Right lobe of liver (tissue), 4 donors: ENCODE measurements around the gene RBBP8.

ENCODE experiments used
- POLR2A ChIP-seq: fragments of 450-650 bp; IDR thresholded peaks from one replicate; pipeline ENCODE4 v1.6.1; 2017; ENCODE audit warnings: antibody characterized with exemption, mild to moderate bottlenecking
- TF ChIP-seq, protein P1 (sequence below), 4 donors: fragments of 200-600 bp in 3 of 4; fragments of 450-650 bp in 1 of 4; IDR thresholded peaks; one replicate each; pipeline versions ENCODE4 v1.5.1 to v1.8.0; 2016 to 2022; ENCODE audit warnings: antibody characterized with exemption in 4 of 4, mild to moderate bottlenecking in 2 of 4
- donor health status: DM: no; HTN: no; CAD: no.
- donor health status: DM: no; HTN: no; CAD: no.
- donor health status: DM: no; HTN: yes; CAD: no.

DNA sequence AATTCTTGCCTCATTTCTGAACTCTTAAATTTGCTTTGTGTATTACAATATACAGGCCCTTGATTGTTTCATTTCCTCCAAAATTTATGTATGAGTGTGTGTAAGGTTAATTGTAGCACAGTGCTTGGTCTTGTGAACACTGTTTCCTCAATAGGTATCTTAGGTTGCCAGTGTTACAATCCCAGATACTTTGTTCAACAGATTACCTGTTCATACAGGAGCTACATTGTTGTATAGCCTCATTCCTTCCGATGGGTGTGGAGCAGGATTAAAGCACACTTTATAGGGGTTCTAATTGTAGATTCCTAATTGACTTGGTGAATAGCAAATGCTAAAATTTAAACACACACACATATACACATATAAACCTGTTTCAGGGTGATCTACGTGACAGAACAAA, 10.7 kb downstream of the RBBP8 start:
- TF ChIP-seq, protein P1, sequence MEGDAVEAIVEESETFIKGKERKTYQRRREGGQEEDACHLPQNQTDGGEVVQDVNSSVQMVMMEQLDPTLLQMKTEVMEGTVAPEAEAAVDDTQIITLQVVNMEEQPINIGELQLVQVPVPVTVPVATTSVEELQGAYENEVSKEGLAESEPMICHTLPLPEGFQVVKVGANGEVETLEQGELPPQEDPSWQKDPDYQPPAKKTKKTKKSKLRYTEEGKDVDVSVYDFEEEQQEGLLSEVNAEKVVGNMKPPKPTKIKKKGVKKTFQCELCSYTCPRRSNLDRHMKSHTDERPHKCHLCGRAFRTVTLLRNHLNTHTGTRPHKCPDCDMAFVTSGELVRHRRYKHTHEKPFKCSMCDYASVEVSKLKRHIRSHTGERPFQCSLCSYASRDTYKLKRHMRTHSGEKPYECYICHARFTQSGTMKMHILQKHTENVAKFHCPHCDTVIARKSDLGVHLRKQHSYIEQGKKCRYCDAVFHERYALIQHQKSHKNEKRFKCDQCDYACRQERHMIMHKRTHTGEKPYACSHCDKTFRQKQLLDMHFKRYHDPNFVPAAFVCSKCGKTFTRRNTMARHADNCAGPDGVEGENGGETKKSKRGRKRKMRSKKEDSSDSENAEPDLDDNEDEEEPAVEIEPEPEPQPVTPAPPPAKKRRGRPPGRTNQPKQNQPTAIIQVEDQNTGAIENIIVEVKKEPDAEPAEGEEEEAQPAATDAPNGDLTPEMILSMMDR (IDR thresholded peaks at IDR 0.05) = no peak
- TF ChIP-seq POLR2A = no peak
